ENCODE measurements around the gene RPS6KA4. TPM values are rescaled to one million over a fixed set of nuclear protein-coding genes. Genes with fewer than 3 reads are reported as not detected.
A peak's percentile ranks its signal among the peaks of the same experiment; 100 is the strongest.

RPS6KA4 gene
- total and polyA plus RNA-seq, 2 of the 13 experiments (the other 11 are each of a cell fraction or from before 2014, with no cell fraction given), result 8.9 to 14.2 TPM

GRCh38 chr11:64331569-64332371, 27.2 kb upstream of the RPS6KA4 start (continued):
- no peak for TF ChIP-seq CREB1 (IDR thresholded peaks at IDR 0.05)
- TF ChIP-seq CREB1 (CRISPR knock-in tag; IDR thresholded peaks at IDR 0.05), result no peak
- 0 out of 2 replicates have a peak, but pooled peaks have one; percentile 14 for TF ChIP-seq FOXC1 (CRISPR knock-in tag; IDR thresholded peaks at IDR 0.05; ENCODE audit: borderline replicate concordance)
- 0 out of 2 replicates have a peak, but pooled peaks have one; percentile 44 for TF ChIP-seq ELF3 (CRISPR knock-in tag; IDR thresholded peaks at IDR 0.05)
- TF ChIP-seq HDAC2 (CRISPR knock-in tag; IDR thresholded peaks at IDR 0.05), result 0 out of 2 replicates have a peak, but pooled peaks have one; percentile 31
- no peak for TF ChIP-seq ZNF10 (CRISPR knock-in tag; IDR thresholded peaks at IDR 0.05; ENCODE audit: borderline replicate concordance, low read depth)
- 0 out of 2 replicates have a peak, but pooled peaks have one; percentile 27 for TF ChIP-seq POGK (CRISPR knock-in tag; conservative IDR thresholded peaks at IDR 0.05)
- TF ChIP-seq, protein P1, sequence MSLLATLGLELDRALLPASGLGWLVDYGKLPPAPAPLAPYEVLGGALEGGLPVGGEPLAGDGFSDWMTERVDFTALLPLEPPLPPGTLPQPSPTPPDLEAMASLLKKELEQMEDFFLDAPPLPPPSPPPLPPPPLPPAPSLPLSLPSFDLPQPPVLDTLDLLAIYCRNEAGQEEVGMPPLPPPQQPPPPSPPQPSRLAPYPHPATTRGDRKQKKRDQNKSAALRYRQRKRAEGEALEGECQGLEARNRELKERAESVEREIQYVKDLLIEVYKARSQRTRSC (CRISPR knock-in tag; IDR thresholded peaks at IDR 0.05; ENCODE audit: low read depth), result no peak
- peak; percentile 49 for TF ChIP-seq SRSF1 (optimal IDR thresholded peaks at IDR 0.05; ENCODE audit: low read depth, low read length)
- 0 out of 2 replicates have a peak, but pooled peaks have one; percentile 22 for TF ChIP-seq ZNF354B (CRISPR knock-in tag; IDR thresholded peaks at IDR 0.05)
- peak; percentile 58; the same call in 1 of the 2 replicates for TF ChIP-seq ERF (CRISPR knock-in tag; IDR thresholded peaks at IDR 0.05)
- TF ChIP-seq SOX13 (IDR thresholded peaks at IDR 0.05), result no peak
- peak in 1 of 2 experiments; percentile 4; a peak in 1 of 4 replicates for TF ChIP-seq SOX13 (CRISPR knock-in tag; conservative IDR thresholded peaks at IDR 0.05 in 1 of 2, IDR thresholded peaks at IDR 0.05 in 1 of 2)
- no peak for TF ChIP-seq ZNF562 (CRISPR knock-in tag; IDR thresholded peaks at IDR 0.05; ENCODE audit: borderline replicate concordance)
- no peak for TF ChIP-seq ZNF274 (CRISPR knock-in tag; IDR thresholded peaks at IDR 0.05)
- no peak for TF ChIP-seq ZNF746 (CRISPR knock-in tag; IDR thresholded peaks at IDR 0.05)
- TF ChIP-seq THRA (CRISPR knock-in tag; IDR thresholded peaks at IDR 0.05; ENCODE audit: borderline replicate concordance), result 0 out of 2 replicates have a peak, but pooled peaks have one; percentile 33
- TF ChIP-seq, protein P2, sequence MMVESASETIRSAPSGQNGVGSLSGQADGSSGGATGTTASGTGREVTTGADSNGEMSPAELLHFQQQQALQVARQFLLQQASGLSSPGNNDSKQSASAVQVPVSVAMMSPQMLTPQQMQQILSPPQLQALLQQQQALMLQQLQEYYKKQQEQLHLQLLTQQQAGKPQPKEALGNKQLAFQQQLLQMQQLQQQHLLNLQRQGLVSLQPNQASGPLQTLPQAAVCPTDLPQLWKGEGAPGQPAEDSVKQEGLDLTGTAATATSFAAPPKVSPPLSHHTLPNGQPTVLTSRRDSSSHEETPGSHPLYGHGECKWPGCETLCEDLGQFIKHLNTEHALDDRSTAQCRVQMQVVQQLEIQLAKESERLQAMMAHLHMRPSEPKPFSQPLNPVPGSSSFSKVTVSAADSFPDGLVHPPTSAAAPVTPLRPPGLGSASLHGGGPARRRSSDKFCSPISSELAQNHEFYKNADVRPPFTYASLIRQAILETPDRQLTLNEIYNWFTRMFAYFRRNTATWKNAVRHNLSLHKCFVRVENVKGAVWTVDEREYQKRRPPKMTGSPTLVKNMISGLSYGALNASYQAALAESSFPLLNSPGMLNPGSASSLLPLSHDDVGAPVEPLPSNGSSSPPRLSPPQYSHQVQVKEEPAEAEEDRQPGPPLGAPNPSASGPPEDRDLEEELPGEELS (CRISPR knock-in tag; IDR thresholded peaks at IDR 0.05), result no peak
- TF ChIP-seq CBX1 (IDR thresholded peaks at IDR 0.05; ENCODE audit: low read depth), result no peak
- no peak for TF ChIP-seq HINFP (CRISPR knock-in tag; IDR thresholded peaks at IDR 0.05; ENCODE audit: low read depth)
- TF ChIP-seq ZNF350 (CRISPR knock-in tag; IDR thresholded peaks at IDR 0.05; ENCODE audit: borderline replicate concordance, low read depth), result no peak; the same call in 1 of the 2 replicates
